Lower leg skin (tissue), 4 donors: ENCODE results near the gene RNF128. TPM values are rescaled to one million over a fixed set of nuclear protein-coding genes. Genes with fewer than 3 reads are reported as not detected.
A peak's percentile ranks its signal among the peaks of the same experiment; 100 is the strongest.
"Not testable (repeated sequence)": the region's sequence is repeated elsewhere in the genome, so short reads cannot be mapped to it uniquely, and the experiment has no call there.

Source experiments
- DNase-seq, 2 donors: peaks; one replicate each; pipeline ENCODE4 v3.0.0-alpha.2; 2019; ENCODE audit warnings: low spot score in 2 of 2
- H3K4me3 ChIP-seq: fragments of 200-600 bp; sonication (generic); 2 replicates; pipeline ENCODE4 v1.5.1; 2017; ENCODE audit warnings: mild to moderate bottlenecking, low read depth; ENCODE audit not compliant: poor library complexity, severe bottlenecking
- CTCF ChIP-seq, 3 donors: fragments of 450-650 bp; IDR thresholded peaks; one replicate each; pipeline ENCODE4 v1.5.1; 2016; ENCODE audit warnings: antibody characterized with exemption in 3 of 3, mild to moderate bottlenecking in 3 of 3, moderate library complexity in 2 of 3
- POLR2A ChIP-seq, 2 donors: fragments of 450-650 bp; IDR thresholded peaks; one replicate each; pipeline ENCODE4 v1.6.1; 2016 to 2017; ENCODE audit warnings: antibody characterized with exemption in 2 of 2, mild to moderate bottlenecking in 1 of 2, moderate library complexity in 1 of 2
- WGBS, 2 donors: methylation state at CpG; one replicate each; pipeline ENCODE4 v1.1.5; 2018; 5-methylcytosine and 5-hydroxymethylcytosine counted together
- intact Hi-C: fragments of 100-400 bp; cut with DNase I; formaldehyde crosslinking; loops from one replicate; pipeline ENCODE4 v1.15.0; 2023; ENCODE audit warnings: low total_unique reads
- total RNA-seq, 4 donors: library from RNA; depleted of rRNA; stranded (reverse); fragments of >200 nt; gene quantifications; one replicate each; pipeline ENCODE4 v1.1.0, GENCODE V29; 2016

Gene RNF128
- total RNA-seq, 4 donors from 2014 or later, result 9.6 to 24.5 (median 16.0) TPM

GRCh38 chrX:106783716-106784115 is 57.2 kb downstream of the RNF128 start:
- no peak for DNase-seq
- WGBS, 2 donors, result 47 to 71% methylated on average over 7 of the region's 7 CpGs
- TF ChIP-seq CTCF (IDR thresholded peaks at IDR 0.05), result no peak
- TF ChIP-seq POLR2A (IDR thresholded peaks at IDR 0.05), result no peak
- intact Hi-C loops, result no loop called here
- no peak overlapping the region for H3K4me3 ChIP-seq

- intact Hi-C loops, result no loop called here
- 2 to 5% methylated on average over 1 of the region's 1 CpG for WGBS, 2 donors
Measured at GRCh38 chrX:106791495-106791894, 65.0 kb downstream of the RNF128 start.

GRCh38 chrX:106802063-106802387 is 75.5 kb downstream of the RNF128 start:
- no peak for DNase-seq
- H3K4me3 ChIP-seq, result no peak overlapping the region
- 1 to 49% methylated on average over 11 of the region's 11 CpGs for WGBS, 2 donors
- TF ChIP-seq POLR2A (IDR thresholded peaks at IDR 0.05) (no peak), CTCF (IDR thresholded peaks at IDR 0.05) (no peak)
- intact Hi-C loops, result no loop called here

More at GRCh38 chrX:106791495-106791894, 65.0 kb downstream of the RNF128 start:
- H3K4me3 ChIP-seq, result no peak overlapping the region
- no peak for DNase-seq
- TF ChIP-seq CTCF (IDR thresholded peaks at IDR 0.05) (no peak), POLR2A (IDR thresholded peaks at IDR 0.05) (no peak)

GRCh38 chrX:106802388-106803275 is 76.1 kb downstream of the RNF128 start, which contains the start of gene TBC1D8B:
TSS of gene TBC1D8B (plus strand) at chrX:106802673. CDS start at chrX:106802854, 181 bp downstream.
- DNase-seq, result peak; percentile 74 to 94
- TF ChIP-seq POLR2A (IDR thresholded peaks at IDR 0.05) (no peak), CTCF (IDR thresholded peaks at IDR 0.05) (no peak)
- intact Hi-C loops, result no loop called here
- peak within 1 kb of the TSS; percentile 33 for H3K4me3 ChIP-seq
- 0 to 31% methylated on average over 32 to 35 of the region's 36 CpGs for WGBS, 2 donors

- no peak overlapping the region for H3K4me3 ChIP-seq
- 63 to 75% methylated on average over 7 of the region's 7 CpGs for WGBS, 2 donors
- TF ChIP-seq CTCF (IDR thresholded peaks at IDR 0.05) (no peak), POLR2A (IDR thresholded peaks at IDR 0.05) (no peak)
- intact Hi-C loops, result no loop called here
- DNase-seq, result no peak
Measured at GRCh38 chrX:106811131-106811910, 84.8 kb downstream of the RNF128 start.

GRCh38 chrX:106812930-106813329 is 86.4 kb downstream of the RNF128 start:
- H3K4me3 ChIP-seq, DNase-seq, intact Hi-C loops: not testable (repeated sequence)
- 78 to 81% methylated on average over 5 of the region's 5 CpGs for WGBS, 2 donors

GRCh38 chrX:106814093-106814492 is 87.6 kb downstream of the RNF128 start:
- intact Hi-C loops, DNase-seq, H3K4me3 ChIP-seq: not testable (repeated sequence)
- WGBS, 2 donors, result 85 to 90% methylated on average over 3 of the region's 3 CpGs
